ENCODE data around the gene ZNF613.

ZNF613 gene

GRCh38 chr19:51926784-51927741, at the start of gene ZNF613:
ZNF613 (plus strand) TSS chr19:51927472; CDS start chr19:51936221, 8,749 bp downstream.
- Histone ChIP-seq H3K4me1 (ENCODE audit: insufficient read depth, low read length) (peaks cover 21% of the 10 kb centered on the region), H3K27ac (ENCODE audit: low read length) (peak within 1 kb of the TSS; percentile 96), H4K20me1 (ENCODE audit: insufficient read depth, low read length) (no peaks in the 10 kb centered on the region), H3K9ac (ENCODE audit: low read depth, low read length) (peak within 1 kb of the TSS; percentile 81), H3K4me3 (ENCODE audit: low read depth in 1 of 2, low read length in 2 of 2) (peak within 1 kb of the TSS; percentile 85 to 91), H2AFZ (ENCODE audit: low read depth, low read length) (peak within 1 kb of the TSS; percentile 99), H3K9me3 (ENCODE audit: insufficient read depth, low read length, severe bottlenecking) (peaks cover 34% of the 10 kb centered on the region), H3K36me3 (ENCODE audit: insufficient read depth, low read length) (peaks cover 30% of the 10 kb centered on the region), H3K79me2 (ENCODE audit: insufficient read depth, low read length) (peaks cover 21% of the 10 kb centered on the region), H3K27me3 (ENCODE audit: insufficient read depth, low read length, poor library complexity) (no peaks in the 10 kb centered on the region), H3K4me2 (ENCODE audit: insufficient read depth, low read length) (peak within 1 kb of the TSS; percentile 82)
- TF ChIP-seq EZH2 (IDR thresholded peaks at IDR 0.05; ENCODE audit: borderline replicate concordance, low read depth, low read length, severe bottlenecking) (no peak), CTCF (IDR thresholded peaks at IDR 0.05; ENCODE audit: borderline replicate concordance, extremely low read depth, low read length, poor library complexity, severe bottlenecking) (peak; percentile 21)
- DNase-seq, result peak; percentile 90
- peak; percentile 93 for ATAC-seq (ENCODE audit: insufficient read depth, low read depth)

- no peak overlapping the region for H3K27ac ChIP-seq (ENCODE audit: low read length)
- no peaks in the 10 kb centered on the region for H3K27me3 ChIP-seq (ENCODE audit: insufficient read depth, low read length, poor library complexity)
- H3K4me2 ChIP-seq (ENCODE audit: insufficient read depth, low read length), result no peak overlapping the region
- TF ChIP-seq EZH2 (IDR thresholded peaks at IDR 0.05; ENCODE audit: borderline replicate concordance, low read depth, low read length, severe bottlenecking) (no peak), CTCF (IDR thresholded peaks at IDR 0.05; ENCODE audit: borderline replicate concordance, extremely low read depth, low read length, poor library complexity, severe bottlenecking) (no peak)
- peaks cover 16% of the 10 kb centered on the region for H3K9me3 ChIP-seq (ENCODE audit: insufficient read depth, low read length, severe bottlenecking)
- peaks cover 50% of the 10 kb centered on the region for H3K36me3 ChIP-seq (ENCODE audit: insufficient read depth, low read length)
- H4K20me1 ChIP-seq (ENCODE audit: insufficient read depth, low read length), result no peaks in the 10 kb centered on the region
- H3K4me1 ChIP-seq (ENCODE audit: insufficient read depth, low read length), result peaks cover 12% of the 10 kb centered on the region
- H3K79me2 ChIP-seq (ENCODE audit: insufficient read depth, low read length), result 0 out of 2 replicates have a peak, but pooled peaks cover 4% of the 10 kb centered on the region
- H3K9ac ChIP-seq (ENCODE audit: low read depth, low read length), result no peak overlapping the region
- no peak overlapping the region for H3K4me3 ChIP-seq (ENCODE audit: low read depth in 1 of 2, low read length in 2 of 2)
- no peak for DNase-seq
- no peak for ATAC-seq (ENCODE audit: insufficient read depth, low read depth)
- no peak overlapping the region for H2AFZ ChIP-seq (ENCODE audit: low read depth, low read length)
These were observed 44.8 kb upstream of the ZNF613 start for GRCh38 chr19:51882518-51882917.

GRCh38 chr19:51884713-51885112, 42.6 kb upstream of the ZNF613 start:
- Histone ChIP-seq H4K20me1 (ENCODE audit: insufficient read depth, low read length) (no peaks in the 10 kb centered on the region), H3K79me2 (ENCODE audit: insufficient read depth, low read length) (0 out of 2 replicates have a peak, but pooled peaks cover 8% of the 10 kb centered on the region), H2AFZ (ENCODE audit: low read depth, low read length) (no peak overlapping the region), H3K27me3 (ENCODE audit: insufficient read depth, low read length, poor library complexity) (no peaks in the 10 kb centered on the region), H3K36me3 (ENCODE audit: insufficient read depth, low read length) (peaks cover 48% of the 10 kb centered on the region), H3K4me2 (ENCODE audit: insufficient read depth, low read length) (no peak overlapping the region), H3K9me3 (ENCODE audit: insufficient read depth, low read length, severe bottlenecking) (peaks cover 21% of the 10 kb centered on the region), H3K4me1 (ENCODE audit: insufficient read depth, low read length) (peaks cover 22% of the 10 kb centered on the region), H3K9ac (ENCODE audit: low read depth, low read length) (no peak overlapping the region), H3K27ac (ENCODE audit: low read length) (no peak overlapping the region), H3K4me3 (ENCODE audit: low read depth in 1 of 2, low read length in 2 of 2) (no peak overlapping the region)
- TF ChIP-seq CTCF (IDR thresholded peaks at IDR 0.05; ENCODE audit: borderline replicate concordance, extremely low read depth, low read length, poor library complexity, severe bottlenecking) (no peak), EZH2 (IDR thresholded peaks at IDR 0.05; ENCODE audit: borderline replicate concordance, low read depth, low read length, severe bottlenecking) (no peak)
- no peak for DNase-seq
- ATAC-seq (ENCODE audit: insufficient read depth, low read depth), result no peak
